GM19328 (cell line): ENCODE results near the gene ZNF277.
"Not testable (repeated sequence)": the region's sequence is repeated elsewhere in the genome, so short reads cannot be mapped to it uniquely, and the experiment has no call there.

Experiments
- ATAC-seq: cut with Tn5 transposase; IDR thresholded peaks from one replicate; pipeline ENCODE4 v1.9.1; 2021; ENCODE audit warnings: mild to moderate bottlenecking, moderate library complexity; ENCODE audit not compliant: unreplicated experiment

Gene ZNF277

GRCh38 chr7:112288301-112288700, 81.8 kb downstream of the ZNF277 start:
- ATAC-seq, result no peak

- ATAC-seq, result no peak
Measured at GRCh38 chr7:112290065-112290464, 83.6 kb downstream of the ZNF277 start.

GRCh38 chr7:112292162-112292561, 85.7 kb downstream of the ZNF277 start:
- ATAC-seq, result no peak

- no peak for ATAC-seq
Measured at GRCh38 chr7:112293416-112293815, 86.9 kb downstream of the ZNF277 start.

GRCh38 chr7:112296432-112296831, 89.9 kb downstream of the ZNF277 start:
- no peak for ATAC-seq

- ATAC-seq, result no peak
Measured at GRCh38 chr7:112297681-112298080, 91.2 kb downstream of the ZNF277 start.

- ATAC-seq, result no peak
Measured at GRCh38 chr7:112298543-112299100, 92.1 kb downstream of the ZNF277 start.

- no peak for ATAC-seq
Measured at GRCh38 chr7:112300072-112300471, 93.6 kb downstream of the ZNF277 start.

GRCh38 chr7:112300831-112301407, 94.4 kb downstream of the ZNF277 start:
- no peak for ATAC-seq

- no peak for ATAC-seq
Measured at GRCh38 chr7:112302566-112302965, 96.1 kb downstream of the ZNF277 start.

- ATAC-seq, result no peak
Measured at GRCh38 chr7:112306903-112307302, 100.4 kb downstream of the ZNF277 start.

- ATAC-seq, result no peak
Measured at GRCh38 chr7:112307506-112307905, 101.0 kb downstream of the ZNF277 start.

GRCh38 chr7:112308974-112309373, 102.5 kb downstream of the ZNF277 start:
- no peak for ATAC-seq

GRCh38 chr7:112316803-112317202, 110.3 kb downstream of the ZNF277 start:
- not testable (repeated sequence) for ATAC-seq

GRCh38 chr7:112322070-112322469, 115.6 kb downstream of the ZNF277 start:
- no peak for ATAC-seq

GRCh38 chr7:112327566-112327965, 121.1 kb downstream of the ZNF277 start:
- ATAC-seq, result no peak

- no peak for ATAC-seq
Measured at GRCh38 chr7:112331492-112331891, 125.0 kb downstream of the ZNF277 start.

GRCh38 chr7:112334366-112334765, 127.9 kb downstream of the ZNF277 start:
- ATAC-seq, result no peak

GRCh38 chr7:112336261-112336660, 129.8 kb downstream of the ZNF277 start:
- no peak for ATAC-seq

GRCh38 chr7:112336936-112337576, 130.6 kb downstream of the ZNF277 start:
- ATAC-seq, result no peak

GRCh38 chr7:112337892-112338291, 131.4 kb downstream of the ZNF277 start:
- no peak for ATAC-seq

- no peak for ATAC-seq
Measured at GRCh38 chr7:112338786-112339185, 132.3 kb downstream of the ZNF277 start.

GRCh38 chr7:112341464-112341863, 135.0 kb downstream of the ZNF277 start:
- ATAC-seq, result no peak
